HCT116 (cell line): Measurements from ENCODE around the gene INPP5F. TPM values are rescaled to one million over a fixed set of nuclear protein-coding genes. Genes with fewer than 3 reads are reported as not detected.

ENCODE experiments used
- ATAC-seq: fragments of 200-7000 bp; cut with Tn5 transposase; 2 replicates; pipeline ENCODE4 v1.9.1; 2020; ENCODE audit warnings: mild to moderate bottlenecking, moderate library complexity
- BruUV-seq: library from RNA; stranded (reverse); fragments of 400-500 nt; replicated peaks from 2 replicates; lab custom pipeline; 2021; lab: Mats Ljungman, UMichigan
- CTCF ChIA-PET: fragments of 300-600 bp; sonication (Branson Sonifier 250); formaldehyde crosslinking; loops from one replicate; lab custom pipeline; 2021; ENCODE audit warnings: antibody characterized with exemption; lab: Charles Lee
- POLR2A ChIA-PET: fragments of 300-600, 350-600 bp; sonication (Branson Sonifier 250); formaldehyde crosslinking; loops from one replicate; lab custom pipeline; 2021; ENCODE audit warnings: antibody characterized with exemption; lab: Charles Lee
- RAD21 ChIA-PET, 2 experiments: fragments of 300-600 bp; sonication (Branson Sonifier 250); formaldehyde crosslinking; loops; one replicate each; lab custom pipeline; 2023; ENCODE audit warnings: low total read pairs in 2 of 2; ENCODE audit not compliant: uncharacterized antibody in 2 of 2, unreplicated experiment in 2 of 2, low non-redundant PET in 1 of 2; lab: Charles Lee
- DNase-seq: peaks from one replicate; pipeline ENCODE4 v3.0.0-alpha.2; 2010; ENCODE audit warnings: low read depth, low spot score
- H2AFZ ChIP-seq: fragments of 200-600 bp; shearing (Covaris generic), sonication (generic); 2 replicates; pipeline ENCODE4 v1.6.1; 2017; ENCODE audit warnings: low read depth, mixed run types, mixed read lengths, antibody characterized with exemption, low read length; ENCODE audit not compliant: poor library complexity, severe bottlenecking
- H3K27ac ChIP-seq: 2 replicates; pipeline ENCODE4 v1.5.1; 2012; ENCODE audit warnings: low read depth, low read length
- H3K27me3 ChIP-seq: fragments of 200-600 bp; sonication (generic); 2 replicates; pipeline ENCODE4 v1.6.1; 2016; ENCODE audit warnings: mixed run types, low read length, mixed read lengths; ENCODE audit not compliant: insufficient read depth
- H3K36me3 ChIP-seq, 2 experiments: fragments of 200-500 bp in 1 of 2; fragments of 200-600 bp in 1 of 2; sonication (Bioruptor generic) in 1 of 2; sonication (generic) in 1 of 2; 2 replicates each; pipeline versions ENCODE4 v1.5.1 to v1.6.1; 2014 to 2016; ENCODE audit warnings: low read length in 2 of 2, inconsistent platforms in 1 of 2, mixed read lengths in 1 of 2, mixed run types in 1 of 2; ENCODE audit not compliant: insufficient read depth in 2 of 2, control insufficient read depth in 1 of 2
- H3K4me1 ChIP-seq, 2 experiments: fragments of 200-600 bp in 1 of 2; sonication (generic) in 1 of 2; 2 replicates each; pipeline versions ENCODE4 v1.5.1 to v1.6.1; 2012 to 2017; ENCODE audit warnings: low read length in 2 of 2, inconsistent platforms in 1 of 2, mild to moderate bottlenecking in 1 of 2, mixed read lengths in 1 of 2, mixed run types in 1 of 2, moderate library complexity in 1 of 2; ENCODE audit not compliant: insufficient read depth in 2 of 2, control insufficient read depth in 1 of 2
- H3K4me2 ChIP-seq: fragments of 200-600 bp; sonication (generic); 2 replicates; pipeline ENCODE4 v1.6.1; 2017; ENCODE audit warnings: mixed run types, low read length, mixed read lengths
- H3K4me3 ChIP-seq, 2 experiments: fragments of 200-600 bp in 1 of 2; sonication (generic) in 1 of 2; replicated peaks in 1 of 2; 2 replicates each; pipeline ENCODE4 v1.5.1; 2011 to 2016; ENCODE audit warnings: low read length in 2 of 2, control low read depth in 1 of 2, low read depth in 1 of 2, mild to moderate bottlenecking in 1 of 2, mixed read lengths in 1 of 2, mixed run types in 1 of 2
- H3K79me2 ChIP-seq: fragments of 200-600 bp; sonication (generic); 2 replicates; pipeline ENCODE4 v1.6.1; 2017; ENCODE audit warnings: mild to moderate bottlenecking, mixed run types, low read length, moderate library complexity, mixed read lengths; ENCODE audit not compliant: insufficient read depth
- H3K9ac ChIP-seq: fragments of 200-600 bp; sonication (generic); 2 replicates; pipeline ENCODE4 v1.6.1; 2016; ENCODE audit warnings: low read length, mixed read lengths
- H3K9me2 ChIP-seq: fragments of 200-600 bp; sonication (generic), shearing (Covaris generic); 2 replicates; pipeline ENCODE4 v1.6.1; 2017; ENCODE audit warnings: mixed run types, mild to moderate bottlenecking, moderate library complexity; ENCODE audit not compliant: insufficient read depth
- H3K9me3 ChIP-seq, 2 experiments: fragments of 200-500 bp in 1 of 2; fragments of 200-600 bp in 1 of 2; sonication (Bioruptor generic) in 1 of 2; sonication (generic) in 1 of 2; 2 replicates each; pipeline ENCODE4 v1.6.1; 2014 to 2017; ENCODE audit warnings: low read length in 2 of 2, mixed read lengths in 2 of 2, inconsistent platforms in 1 of 2, low read depth in 1 of 2, mild to moderate bottlenecking in 1 of 2, mixed run types in 1 of 2, moderate library complexity in 1 of 2; ENCODE audit not compliant: control insufficient read depth in 1 of 2, insufficient read depth in 1 of 2
- H4K20me1 ChIP-seq: fragments of 200-600 bp; sonication (generic), shearing (Covaris generic); 2 replicates; pipeline ENCODE4 v1.6.1; 2017; ENCODE audit warnings: mixed run types, mild to moderate bottlenecking, moderate library complexity; ENCODE audit not compliant: insufficient read depth
- CBX3 ChIP-seq: IDR thresholded peaks from 2 replicates; pipeline ENCODE4 v1.6.1; 2012; ENCODE audit warnings: low read depth
- CEBPB ChIP-seq: IDR thresholded peaks from 2 replicates; pipeline ENCODE4 v1.6.1; 2012; ENCODE audit warnings: low read depth
- EGR1 ChIP-seq: IDR thresholded peaks from 2 replicates; pipeline ENCODE4 v1.6.1; 2012; ENCODE audit warnings: low read depth
- ELF1 ChIP-seq: IDR thresholded peaks from 2 replicates; pipeline ENCODE4 v1.6.1; 2012; ENCODE audit warnings: low read depth, borderline replicate concordance
- EZH2 ChIP-seq: fragments of 200-600 bp; sonication (generic); IDR thresholded peaks from 2 replicates; pipeline ENCODE4 v1.6.1; 2017; ENCODE audit warnings: antibody characterized with exemption, mixed run types
- EZH2phosphoT487 ChIP-seq: fragments of 200-600 bp; IDR thresholded peaks from 2 replicates; pipeline ENCODE4 v1.6.1; 2018; ENCODE audit warnings: antibody characterized with exemption, borderline replicate concordance
- FOSL1 ChIP-seq: IDR thresholded peaks from 2 replicates; pipeline ENCODE4 v1.6.1; 2012; ENCODE audit warnings: low read depth
- JUND ChIP-seq: IDR thresholded peaks from 2 replicates; pipeline ENCODE4 v1.6.1; 2012
- POLR2AphosphoS5 ChIP-seq: IDR thresholded peaks from 2 replicates; pipeline ENCODE4 v1.6.1; 2011; ENCODE audit warnings: mild to moderate bottlenecking, low read depth, low read length, moderate library complexity
- RAD21 ChIP-seq: IDR thresholded peaks from 2 replicates; pipeline ENCODE4 v1.6.1; 2012; ENCODE audit warnings: low read depth, mild to moderate bottlenecking
- REST ChIP-seq: IDR thresholded peaks from 2 replicates; pipeline ENCODE4 v1.6.1; 2012; ENCODE audit warnings: low read depth
- SIN3A ChIP-seq: IDR thresholded peaks from 2 replicates; pipeline ENCODE4 v1.6.1; 2012; ENCODE audit warnings: low read depth
- SP1 ChIP-seq: IDR thresholded peaks from 2 replicates; pipeline ENCODE4 v1.6.1; 2012; ENCODE audit warnings: low read depth
- SRF ChIP-seq: IDR thresholded peaks from 2 replicates; pipeline ENCODE4 v1.6.1; 2012; ENCODE audit warnings: low read depth
- TCF7L2 ChIP-seq: IDR thresholded peaks from 2 replicates; pipeline ENCODE4 v1.7.0; 2011; ENCODE audit warnings: borderline replicate concordance, inconsistent platforms; ENCODE audit not compliant: insufficient read depth, insufficient read length; ENCODE audit errors: extremely low read depth
- YY1 ChIP-seq: IDR thresholded peaks from 2 replicates; pipeline ENCODE4 v1.6.1; 2011; ENCODE audit warnings: low read length, low read depth, moderate library complexity, mild to moderate bottlenecking; ENCODE audit not compliant: insufficient replicate concordance; ENCODE audit errors: extremely low read depth
- ZBTB33 ChIP-seq: IDR thresholded peaks from 2 replicates; pipeline ENCODE4 v1.6.1; 2011; ENCODE audit warnings: mild to moderate bottlenecking, low read length, moderate library complexity; ENCODE audit not compliant: insufficient replicate concordance; ENCODE audit errors: extremely low read depth
- ZFX ChIP-seq: fragments of 450-650 bp; IDR thresholded peaks from 2 replicates; pipeline ENCODE4 v1.6.1; 2017
- intact Hi-C: fragments of 100-400 bp; cut with micrococcal nuclease; formaldehyde crosslinking; loops from 2 replicates; pipeline ENCODE4 v1.10.0; 2022
- total RNA-seq: library from RNA; stranded (reverse); gene quantifications from one replicate; pipeline ENCODE4 v1.2.1, GENCODE V29; 2021; ENCODE audit not compliant: unreplicated experiment
- TF ChIP-seq, protein P1 (sequence below): IDR thresholded peaks from 2 replicates; pipeline ENCODE4 v1.6.1; 2012
- TF ChIP-seq, protein P2 (sequence below), 3 experiments: fragments of 200-600 bp in 1 of 3; sonication (generic) in 1 of 3; IDR thresholded peaks in 2 of 3; conservative IDR thresholded peaks in 1 of 3; 2 replicates each; pipeline ENCODE4 v1.5.1; 2012 to 2017; ENCODE audit warnings: low read depth in 2 of 3, low read length in 2 of 3, antibody characterized with exemption in 1 of 3, borderline replicate concordance in 1 of 3, control low read depth in 1 of 3, mild to moderate bottlenecking in 1 of 3, mixed read lengths in 1 of 3, mixed run types in 1 of 3, moderate library complexity in 1 of 3; ENCODE audit not compliant: insufficient read depth in 1 of 3
- TF ChIP-seq, protein P3 (sequence below): IDR thresholded peaks from 2 replicates; pipeline ENCODE4 v1.6.1; 2012

Gene INPP5F
- total RNA-seq, 1 experiment from 2014 or later = 21.6 TPM

GRCh38 chr10:119725517-119725827 lies 378 bp upstream of the INPP5F start:
- ChIA-PET POLR2A (interaction anchor here (0.8 to 1.9 kb wide), 7 partner anchors 10 to 248 kb away, joined by 3 to 12 read pairs (median 6); partner anchors contain the start of gene BAG3), CTCF (interaction anchor here (0.7 to 2.1 kb wide), 7 partner anchors 10 to 284 kb away, joined by 3 to 10 read pairs (median 5); no protein-coding TSS in a partner anchor), RAD21 (interaction anchor here (0.6 to 1.1 kb wide), 3 partner anchors 12 to 58 kb away, joined by 3 to 5 read pairs (median 4); no protein-coding TSS in a partner anchor)
- Histone ChIP-seq H3K9ac (peak overlapping the region; percentile 78), H4K20me1 (no peaks in the 10 kb centered on the region), H3K4me1 (peaks cover 15 to 23% of the 10 kb centered on the region in 2 experiments), H3K9me2 (no peaks in the 10 kb centered on the region), H3K27ac (peak overlapping the region; percentile 66), H2AFZ (no peak overlapping the region), H3K4me2 (peak overlapping the region; percentile 91), H3K9me3 (no peaks in the 10 kb centered on the region), H3K36me3 (no peaks in the 10 kb centered on the region), H3K79me2 (peaks cover 24% of the 10 kb centered on the region), H3K4me3 (peak overlapping the region; percentile 71 to 76), H3K27me3 (no peaks in the 10 kb centered on the region)
- intact Hi-C loops = loop anchor here (5.0 kb wide), 1 partner anchor 128 kb away; the partner anchor contains the start of gene TIAL1
- BruUV-seq = no TSS peak
- DNase-seq (no peak), ATAC-seq (no peak)
- no peak; the same call in 1 of the 2 replicates for TF ChIP-seq ELF1
- TF ChIP-seq EGR1 = no peak
- TF ChIP-seq, protein P1, sequence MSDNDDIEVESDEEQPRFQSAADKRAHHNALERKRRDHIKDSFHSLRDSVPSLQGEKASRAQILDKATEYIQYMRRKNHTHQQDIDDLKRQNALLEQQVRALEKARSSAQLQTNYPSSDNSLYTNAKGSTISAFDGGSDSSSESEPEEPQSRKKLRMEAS = peak; percentile 70
- no peak for TF ChIP-seq JUND
- peak; percentile 94 for TF ChIP-seq ZFX
- TF ChIP-seq CBX3 = 0 out of 2 replicates have a peak, but pooled peaks have one; percentile 21
- no peak for TF ChIP-seq CEBPB
- peak; percentile 42 for TF ChIP-seq YY1
- peak; percentile 47 for TF ChIP-seq ZBTB33
- TF ChIP-seq TCF7L2 = no peak
- peak; percentile 74 for TF ChIP-seq SIN3A
- TF ChIP-seq, protein P2, sequence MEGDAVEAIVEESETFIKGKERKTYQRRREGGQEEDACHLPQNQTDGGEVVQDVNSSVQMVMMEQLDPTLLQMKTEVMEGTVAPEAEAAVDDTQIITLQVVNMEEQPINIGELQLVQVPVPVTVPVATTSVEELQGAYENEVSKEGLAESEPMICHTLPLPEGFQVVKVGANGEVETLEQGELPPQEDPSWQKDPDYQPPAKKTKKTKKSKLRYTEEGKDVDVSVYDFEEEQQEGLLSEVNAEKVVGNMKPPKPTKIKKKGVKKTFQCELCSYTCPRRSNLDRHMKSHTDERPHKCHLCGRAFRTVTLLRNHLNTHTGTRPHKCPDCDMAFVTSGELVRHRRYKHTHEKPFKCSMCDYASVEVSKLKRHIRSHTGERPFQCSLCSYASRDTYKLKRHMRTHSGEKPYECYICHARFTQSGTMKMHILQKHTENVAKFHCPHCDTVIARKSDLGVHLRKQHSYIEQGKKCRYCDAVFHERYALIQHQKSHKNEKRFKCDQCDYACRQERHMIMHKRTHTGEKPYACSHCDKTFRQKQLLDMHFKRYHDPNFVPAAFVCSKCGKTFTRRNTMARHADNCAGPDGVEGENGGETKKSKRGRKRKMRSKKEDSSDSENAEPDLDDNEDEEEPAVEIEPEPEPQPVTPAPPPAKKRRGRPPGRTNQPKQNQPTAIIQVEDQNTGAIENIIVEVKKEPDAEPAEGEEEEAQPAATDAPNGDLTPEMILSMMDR (IDR thresholded peaks at IDR 0.05 in 2 of 3, conservative IDR thresholded peaks at IDR 0.05 in 1 of 3; ENCODE audit: borderline replicate concordance in 1 of 3, insufficient read depth in 1 of 3, low read depth in 2 of 3, low read length in 2 of 3) = no peak
- no peak for TF ChIP-seq REST
- TF ChIP-seq POLR2AphosphoS5 = peak; percentile 94; the same call in 1 of the 2 replicates
- TF ChIP-seq FOSL1 = no peak
- TF ChIP-seq, protein P3, sequence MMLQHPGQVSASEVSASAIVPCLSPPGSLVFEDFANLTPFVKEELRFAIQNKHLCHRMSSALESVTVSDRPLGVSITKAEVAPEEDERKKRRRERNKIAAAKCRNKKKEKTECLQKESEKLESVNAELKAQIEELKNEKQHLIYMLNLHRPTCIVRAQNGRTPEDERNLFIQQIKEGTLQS = no peak
- no peak for TF ChIP-seq EZH2phosphoT487
- no peak for TF ChIP-seq SRF
- TF ChIP-seq SP1 = no peak
- no peak for TF ChIP-seq EZH2
- no peak for TF ChIP-seq RAD21
